Neural progenitor cell (in vitro differentiated cells): ENCODE results near the gene CTNNA3. TPM values are rescaled to one million over a fixed set of nuclear protein-coding genes. Genes with fewer than 3 reads are reported as not detected.

ENCODE experiments used
- DNase-seq: peaks from one replicate; pipeline ENCODE4 v3.0.0-alpha.2; 2016; ENCODE audit warnings: low spot score
- H2AFZ ChIP-seq: fragments of 200-600 bp; sonication (generic); replicated peaks from 2 replicates; pipeline ENCODE4 v1.6.1; 2016; ENCODE audit warnings: antibody characterized with exemption
- H3F3A ChIP-seq: fragments of 200-600 bp; sonication (generic); 2 replicates; pipeline ENCODE4 v1.6.1; 2016; ENCODE audit warnings: antibody characterized with exemption, low read depth
- H3K27ac ChIP-seq: fragments of 200-600 bp; sonication (generic); 2 replicates; pipeline ENCODE4 v1.5.1; 2016; ENCODE audit warnings: mild to moderate bottlenecking
- H3K27me3 ChIP-seq: fragments of 200-600 bp; sonication (generic); 2 replicates; pipeline ENCODE4 v1.6.1; 2016; ENCODE audit warnings: mild to moderate bottlenecking, moderate library complexity
- H3K36me3 ChIP-seq: fragments of 200-600 bp; sonication (generic); 2 replicates; pipeline ENCODE4 v1.5.1; 2016
- H3K4me1 ChIP-seq: fragments of 200-600 bp; sonication (generic); 2 replicates; pipeline ENCODE4 v1.6.1; 2016; ENCODE audit warnings: mixed run types
- H3K4me2 ChIP-seq: fragments of 200-600 bp; sonication (generic); 2 replicates; pipeline ENCODE4 v1.6.1; 2016
- H3K4me3 ChIP-seq: fragments of 200-600 bp; sonication (generic); 2 replicates; pipeline ENCODE4 v1.5.1; 2016
- H3K79me2 ChIP-seq: fragments of 200-600 bp; sonication (generic); 2 replicates; pipeline ENCODE4 v1.6.1; 2016; ENCODE audit warnings: low read depth
- H3K9ac ChIP-seq: fragments of 200-600 bp; sonication (generic); 2 replicates; pipeline ENCODE4 v1.6.1; 2016
- H3K9me3 ChIP-seq: fragments of 200-600 bp; sonication (generic); 2 replicates; pipeline ENCODE4 v1.5.1; 2016; ENCODE audit warnings: low read depth
- H4K20me1 ChIP-seq: fragments of 200-600 bp; sonication (generic); 2 replicates; pipeline ENCODE4 v1.6.1; 2016; ENCODE audit warnings: low read depth
- H3K27ac Mint-ChIP-seq: 3 replicates; pipeline ENCODE4 v1.8.0; 2021; ENCODE audit warnings: mixed read lengths
- H3K27me3 Mint-ChIP-seq: 2 replicates; pipeline ENCODE4 v1.8.0; 2022; ENCODE audit warnings: low read depth, mild to moderate bottlenecking, inconsistent platforms, moderate library complexity, mixed read lengths; ENCODE audit not compliant: insufficient read depth
- H3K36me3 Mint-ChIP-seq: 3 replicates; pipeline ENCODE4 v1.8.0; 2021; ENCODE audit warnings: mixed read lengths
- H3K4me1 Mint-ChIP-seq: 3 replicates; pipeline ENCODE4 v1.8.0; 2021; ENCODE audit warnings: mixed read lengths
- H3K4me3 Mint-ChIP-seq: 3 replicates; pipeline ENCODE4 v1.8.0; 2021; ENCODE audit warnings: mild to moderate bottlenecking, moderate library complexity, mixed read lengths
- H3K9me3 Mint-ChIP-seq: 3 replicates; pipeline ENCODE4 v1.8.0; 2020; ENCODE audit warnings: mixed read lengths
- CTCF ChIP-seq: fragments of 200-600 bp; sonication (generic); IDR thresholded peaks from 2 replicates; pipeline ENCODE4 v1.5.1; 2017; ENCODE audit warnings: antibody characterized with exemption, mild to moderate bottlenecking
- EZH2 ChIP-seq: fragments of 200-600 bp; sonication (generic); IDR thresholded peaks from 2 replicates; pipeline ENCODE4 v1.6.1; 2017; ENCODE audit warnings: antibody characterized with exemption, mild to moderate bottlenecking, moderate library complexity
- EZH2phosphoT487 ChIP-seq: fragments of 200-600 bp; sonication (generic); IDR thresholded peaks from 2 replicates; pipeline ENCODE4 v1.6.1; 2017; ENCODE audit warnings: antibody characterized with exemption
- total RNA-seq: library from RNA; depleted of rRNA; stranded (reverse); fragments of >200 nt; gene quantifications from 2 replicates; pipeline ENCODE4 v1.2.3, GENCODE V29; 2015; ENCODE audit warnings: low replicate concordance

The CTNNA3 gene
- total RNA-seq, 1 donor from 2014 or later, result 12.9 TPM

DNA sequence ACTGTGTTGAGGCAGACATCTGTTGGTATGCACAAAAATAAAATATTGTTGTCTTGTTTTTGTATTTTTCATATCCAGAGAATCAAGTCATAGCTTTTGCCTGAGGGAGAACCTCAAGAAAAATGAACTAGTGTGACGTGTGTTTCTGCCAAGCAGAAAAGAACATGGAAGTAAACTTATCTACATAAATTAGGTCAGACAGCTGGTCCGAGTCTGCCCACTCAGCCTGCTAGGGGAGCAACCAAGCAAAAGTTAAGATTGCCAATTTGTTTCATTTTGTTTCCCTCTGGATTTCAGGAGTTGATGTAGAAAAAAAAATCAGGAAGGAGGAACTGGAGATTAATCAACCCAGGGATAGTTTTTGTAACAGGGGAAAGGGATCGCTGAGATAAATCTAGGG is 1342.6 kb downstream of the CTNNA3 start:
- Histone ChIP-seq H3K27me3 (no peaks in the 10 kb centered on the region), H3K9me3 (no peaks in the 10 kb centered on the region), H3K4me1 (peaks cover 4% of the 10 kb centered on the region), H3K9ac (no peak overlapping the region), H3K4me2 (no peak overlapping the region), H3K4me3 (no peak overlapping the region), H3K79me2 (no peaks in the 10 kb centered on the region), H3F3A (no peaks in the 10 kb centered on the region), H2AFZ (no peak overlapping the region), H3K27ac (no peak overlapping the region), H4K20me1 (no peaks in the 10 kb centered on the region), H3K36me3 (no peaks in the 10 kb centered on the region)
- H3K9me3 Mint-ChIP-seq, result no peaks in the 10 kb centered on the region
- no peak overlapping the region for H3K27ac Mint-ChIP-seq
- DNase-seq, result no peak
- no peaks in the 10 kb centered on the region for H3K4me1 Mint-ChIP-seq
- H3K36me3 Mint-ChIP-seq, result no peaks in the 10 kb centered on the region
- no peaks in the 10 kb centered on the region for H3K27me3 Mint-ChIP-seq
- TF ChIP-seq EZH2phosphoT487 (no peak), EZH2 (no peak), CTCF (no peak)
- no peak overlapping the region for H3K4me3 Mint-ChIP-seq

DNA sequence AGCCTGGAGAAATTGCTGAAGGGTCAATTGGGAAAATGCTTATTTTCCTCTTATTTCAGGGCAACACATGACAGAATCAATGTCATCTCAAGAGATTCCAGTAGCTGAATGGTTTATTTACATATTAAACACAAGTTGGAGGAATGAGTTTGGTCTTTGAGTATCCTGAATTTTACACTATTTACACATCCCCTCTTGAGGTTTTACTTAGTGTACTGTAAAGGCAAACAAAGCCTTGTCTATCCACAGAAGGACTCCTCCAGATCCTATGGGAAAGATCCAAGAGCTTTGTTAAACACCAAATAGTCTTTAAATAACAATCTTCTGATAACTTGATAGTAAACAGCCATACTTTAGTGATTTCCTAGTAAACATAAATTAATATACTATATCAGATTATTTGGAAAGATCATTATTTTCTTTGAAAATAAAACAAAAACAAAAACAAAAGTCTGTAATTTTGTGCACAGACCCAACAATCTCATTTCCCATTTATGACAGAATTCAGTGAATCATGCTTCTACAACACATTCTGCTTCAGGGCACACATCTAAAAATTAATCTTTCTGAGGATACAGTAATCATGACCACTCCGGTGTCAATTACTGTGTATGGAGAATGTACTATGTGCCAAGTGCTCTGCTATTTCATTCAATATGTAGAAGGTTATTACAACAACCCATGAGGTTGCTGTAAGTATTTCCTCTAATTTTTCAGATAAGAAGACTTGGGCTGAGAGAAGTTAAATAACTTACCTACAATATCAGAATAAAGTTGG is 1345.2 kb downstream of the CTNNA3 start:
- Histone ChIP-seq H3K36me3 (no peaks in the 10 kb centered on the region), H3K4me2 (no peak overlapping the region), H3K4me1 (peaks cover 4% of the 10 kb centered on the region), H3F3A (no peaks in the 10 kb centered on the region), H3K27me3 (no peaks in the 10 kb centered on the region), H4K20me1 (no peaks in the 10 kb centered on the region), H3K27ac (no peak overlapping the region), H3K4me3 (no peak overlapping the region), H3K9me3 (no peaks in the 10 kb centered on the region), H3K79me2 (no peaks in the 10 kb centered on the region), H2AFZ (no peak overlapping the region), H3K9ac (no peak overlapping the region)
- no peak overlapping the region for H3K4me3 Mint-ChIP-seq
- peaks cover 2% of the 10 kb centered on the region for H3K27me3 Mint-ChIP-seq
- H3K36me3 Mint-ChIP-seq, result no peaks in the 10 kb centered on the region
- no peak for DNase-seq
- H3K4me1 Mint-ChIP-seq, result no peaks in the 10 kb centered on the region
- no peak overlapping the region for H3K27ac Mint-ChIP-seq
- TF ChIP-seq CTCF (no peak), EZH2 (no peak), EZH2phosphoT487 (no peak)
- no peaks in the 10 kb centered on the region for H3K9me3 Mint-ChIP-seq

- no peaks in the 10 kb centered on the region for H3F3A ChIP-seq
- no peaks in the 10 kb centered on the region for H3K36me3 ChIP-seq
- H2AFZ ChIP-seq, result no peak overlapping the region
- H3K4me2 ChIP-seq, result no peak overlapping the region
- no peak overlapping the region for H3K4me3 Mint-ChIP-seq
- no peaks in the 10 kb centered on the region for H3K9me3 ChIP-seq
- TF ChIP-seq EZH2phosphoT487 (no peak), CTCF (no peak), EZH2 (no peak)
- H3K4me1 ChIP-seq, result peaks cover 4% of the 10 kb centered on the region
- DNase-seq, result no peak
- H3K4me1 Mint-ChIP-seq, result no peaks in the 10 kb centered on the region
- H3K27me3 ChIP-seq, result no peaks in the 10 kb centered on the region
- H3K36me3 Mint-ChIP-seq, result no peaks in the 10 kb centered on the region
- H3K27ac ChIP-seq, result no peak overlapping the region
- H3K9me3 Mint-ChIP-seq, result no peaks in the 10 kb centered on the region
- no peak overlapping the region for H3K27ac Mint-ChIP-seq
- H3K27me3 Mint-ChIP-seq, result peaks cover 2% of the 10 kb centered on the region
- no peaks in the 10 kb centered on the region for H4K20me1 ChIP-seq
- H3K79me2 ChIP-seq, result no peaks in the 10 kb centered on the region
- H3K9ac ChIP-seq, result no peak overlapping the region
- H3K4me3 ChIP-seq, result no peak overlapping the region
These were observed 1346.3 kb downstream of the CTNNA3 start for GRCh38 chr10:66349726-66350125.
